Measurements from ENCODE around the gene RAPGEF1.

- no peak for TF ChIP-seq POLR2A (IDR thresholded peaks at IDR 0.05; ENCODE audit: low read length)
- TF ChIP-seq GATA1 (IDR thresholded peaks at IDR 0.05; ENCODE audit: low read depth, low read length): no peak
Measured at GRCh38 chr9:131743501-131743900, 3.6 kb upstream of the RAPGEF1 start.
